Activated naive CD4-positive, alpha-beta T cell treated with anti-CD3 and anti-CD28 coated beads for 36 hours (primary cell): ENCODE measurements around the gene MYOZ3. TPM values are rescaled to one million over a fixed set of nuclear protein-coding genes. Genes with fewer than 3 reads are reported as not detected.

Experiments used
- CTCF ChIA-PET: fragments of 350-600 bp; sonication (Branson Sonifier 250); formaldehyde crosslinking; loops from one replicate; lab custom pipeline; 2021; ENCODE audit warnings: antibody characterized with exemption; lab: Charles Lee
- DNase-seq: peaks from one replicate; pipeline ENCODE4 v3.0.0-alpha.2; 2020
- H3K27ac Mint-ChIP-seq: one replicate; pipeline ENCODE4 v1.8.0; 2021; ENCODE audit warnings: mild to moderate bottlenecking, mixed read lengths
- H3K27me3 Mint-ChIP-seq: one replicate; pipeline ENCODE4 v1.8.0; 2021; ENCODE audit warnings: low read depth, mixed read lengths
- H3K36me3 Mint-ChIP-seq: one replicate; pipeline ENCODE4 v1.8.0; 2021; ENCODE audit warnings: low read depth, mixed read lengths
- H3K4me1 Mint-ChIP-seq: one replicate; pipeline ENCODE4 v1.8.0; 2021; ENCODE audit warnings: low read depth, mixed read lengths
- H3K4me3 Mint-ChIP-seq: one replicate; pipeline ENCODE4 v1.8.0; 2021; ENCODE audit warnings: mild to moderate bottlenecking, moderate library complexity, mixed read lengths
- H3K9me3 Mint-ChIP-seq: one replicate; pipeline ENCODE4 v1.8.0; 2021; ENCODE audit warnings: mixed read lengths
- intact Hi-C: fragments of 100-400 bp; cut with micrococcal nuclease; formaldehyde crosslinking; loops from one replicate; pipeline ENCODE4 v1.15.1; 2023
- total RNA-seq, 2 experiments: library from RNA; stranded (reverse); gene quantifications; one replicate each; pipeline ENCODE4 v1.2.3, GENCODE V29; 2021

Gene MYOZ3
- total RNA-seq, 2 experiments from 2014 or later: 0.17 to 0.49 TPM

GRCh38 chr5:150703762-150704161 lies 42.7 kb downstream of the MYOZ3 start:
- CTCF ChIA-PET: interaction anchor here (0.6 to 5.9 kb wide), 5 partner anchors 19 to 244 kb away, joined by 3 to 63 read pairs (median 3); partner anchors contain the start of genes DCTN4 and SMIM3
- Mint-ChIP-seq H3K4me3 (no peak overlapping the region), H3K9me3 (no peaks in the 10 kb centered on the region), H3K36me3 (peaks cover 7% of the 10 kb centered on the region), H3K4me1 (peaks cover 6% of the 10 kb centered on the region), H3K27me3 (no peaks in the 10 kb centered on the region), H3K27ac (no peak overlapping the region)
- intact Hi-C loops: loop anchor here (5.0 kb wide), 2 partner anchors 449 to 549 kb away; partner anchors contain the start of gene GM2A
- DNase-seq: no peak

GRCh38 chr5:150706776-150707390 lies 45.8 kb downstream of the MYOZ3 start:
- Mint-ChIP-seq H3K4me3 (no peak overlapping the region), H3K36me3 (peaks cover 9% of the 10 kb centered on the region), H3K27ac (no peak overlapping the region), H3K9me3 (no peaks in the 10 kb centered on the region), H3K4me1 (peaks cover 4% of the 10 kb centered on the region), H3K27me3 (no peaks in the 10 kb centered on the region)
- CTCF ChIA-PET: interaction anchor here (0.7 to 1.3 kb wide), 4 partner anchors 33 to 140 kb away, joined by 3 to 5 read pairs (median 3); partner anchors contain the start of gene IRGM
- intact Hi-C loops: no loop called here
- no peak for DNase-seq

- no peaks in the 10 kb centered on the region for H3K4me1 Mint-ChIP-seq
- peaks cover 11% of the 10 kb centered on the region for H3K36me3 Mint-ChIP-seq
- H3K4me3 Mint-ChIP-seq: no peak overlapping the region
- no peaks in the 10 kb centered on the region for H3K9me3 Mint-ChIP-seq
- DNase-seq: no peak
- intact Hi-C loops: no loop called here
- CTCF ChIA-PET: interaction anchor here (2.0 kb wide), 1 partner anchor 69 kb away, joined by 9 read pairs; the partner anchor contains the start of gene SMIM3
- H3K27me3 Mint-ChIP-seq: no peaks in the 10 kb centered on the region
- no peak overlapping the region for H3K27ac Mint-ChIP-seq
Measured at GRCh38 chr5:150710165-150710564, 49.1 kb downstream of the MYOZ3 start.

GRCh38 chr5:150723845-150724244 lies 62.8 kb downstream of the MYOZ3 start:
- DNase-seq: no peak
- intact Hi-C loops: no loop called here
- Mint-ChIP-seq H3K4me3 (no peak overlapping the region), H3K27ac (no peak overlapping the region), H3K27me3 (no peaks in the 10 kb centered on the region), H3K36me3 (peaks cover 20% of the 10 kb centered on the region), H3K4me1 (peaks cover 1% of the 10 kb centered on the region), H3K9me3 (no peaks in the 10 kb centered on the region)
- CTCF ChIA-PET: no interaction called here

Other genes starting within 250 kb of the MYOZ3 start
- gene CD74, start 248.3 kb upstream of the MYOZ3 start, total RNA-seq: 100 to 1,000 TPM; 312 to 316 TPM
- 1,000 to 10,000 TPM; 4,594 to 4,738 TPM for gene RPS14, start 211.5 kb upstream of the MYOZ3 start, total RNA-seq
- 1 to 10 TPM; 2.4 to 3.3 TPM for gene NDST1, start 153.1 kb upstream of the MYOZ3 start, total RNA-seq
- under 1 TPM; 0.14 to 0.17 TPM for gene SYNPO, start 20.6 kb upstream of the MYOZ3 start, total RNA-seq
- 10 to 100 TPM; 86.2 to 88.2 TPM for gene RBM22, start 39.8 kb downstream of the MYOZ3 start, total RNA-seq
- gene DCTN4, start 97.8 kb downstream of the MYOZ3 start, total RNA-seq: 10 to 100 TPM; 41.0 to 47.7 TPM
- gene SMIM3, start 117.5 kb downstream of the MYOZ3 start, total RNA-seq: 10 to 100 TPM; 32.9 to 37.4 TPM
- gene IRGM, start 185.3 kb downstream of the MYOZ3 start, total RNA-seq: 1 to 10 TPM; 1.7 to 2.6 TPM
- gene ZNF300, start 243.7 kb downstream of the MYOZ3 start, total RNA-seq: 1 to 10 TPM; 1.1 TPM